ENCODE measurements around the gene ANK3.

DNA sequence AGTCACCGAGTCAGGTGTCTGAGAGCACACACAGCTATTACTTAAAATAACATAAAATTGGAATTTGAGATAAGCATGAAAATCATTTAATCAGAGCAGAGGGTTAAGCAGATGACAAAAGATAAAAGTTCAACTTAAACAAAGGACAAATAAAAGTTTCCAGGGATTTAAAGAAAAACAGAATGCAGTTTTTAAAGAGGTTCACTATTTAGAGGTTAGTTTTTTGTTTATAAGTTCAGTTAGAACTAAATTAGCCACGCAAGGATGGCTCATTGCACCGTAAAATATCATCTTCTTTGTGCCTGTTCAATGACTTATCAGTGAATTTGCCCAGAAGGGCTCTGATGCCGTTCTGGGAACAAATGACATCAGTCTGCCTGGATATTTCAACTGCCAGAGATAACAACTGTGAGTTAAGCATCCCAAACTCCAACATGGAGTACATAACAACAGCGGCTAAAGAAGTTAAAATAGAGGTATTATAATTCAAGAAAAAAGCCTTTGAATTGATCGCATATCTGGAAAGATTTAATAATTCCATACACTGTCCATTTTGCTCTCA lies 107.8 kb downstream of the ANK3 start:
- TF ChIP-seq, protein P1, sequence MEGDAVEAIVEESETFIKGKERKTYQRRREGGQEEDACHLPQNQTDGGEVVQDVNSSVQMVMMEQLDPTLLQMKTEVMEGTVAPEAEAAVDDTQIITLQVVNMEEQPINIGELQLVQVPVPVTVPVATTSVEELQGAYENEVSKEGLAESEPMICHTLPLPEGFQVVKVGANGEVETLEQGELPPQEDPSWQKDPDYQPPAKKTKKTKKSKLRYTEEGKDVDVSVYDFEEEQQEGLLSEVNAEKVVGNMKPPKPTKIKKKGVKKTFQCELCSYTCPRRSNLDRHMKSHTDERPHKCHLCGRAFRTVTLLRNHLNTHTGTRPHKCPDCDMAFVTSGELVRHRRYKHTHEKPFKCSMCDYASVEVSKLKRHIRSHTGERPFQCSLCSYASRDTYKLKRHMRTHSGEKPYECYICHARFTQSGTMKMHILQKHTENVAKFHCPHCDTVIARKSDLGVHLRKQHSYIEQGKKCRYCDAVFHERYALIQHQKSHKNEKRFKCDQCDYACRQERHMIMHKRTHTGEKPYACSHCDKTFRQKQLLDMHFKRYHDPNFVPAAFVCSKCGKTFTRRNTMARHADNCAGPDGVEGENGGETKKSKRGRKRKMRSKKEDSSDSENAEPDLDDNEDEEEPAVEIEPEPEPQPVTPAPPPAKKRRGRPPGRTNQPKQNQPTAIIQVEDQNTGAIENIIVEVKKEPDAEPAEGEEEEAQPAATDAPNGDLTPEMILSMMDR (IDR thresholded peaks at IDR 0.05) = no peak
- no peak for TF ChIP-seq POLR2A (IDR thresholded peaks at IDR 0.05)
